Measurements from ENCODE around the gene HES5. TPM values are rescaled to one million over a fixed set of nuclear protein-coding genes. Genes with fewer than 3 reads are reported as not detected.

HES5 gene
- total and polyA plus RNA-seq, 2 of the 13 experiments (the other 11 are each of a cell fraction or from before 2014, with no cell fraction given): not detected

DNA sequence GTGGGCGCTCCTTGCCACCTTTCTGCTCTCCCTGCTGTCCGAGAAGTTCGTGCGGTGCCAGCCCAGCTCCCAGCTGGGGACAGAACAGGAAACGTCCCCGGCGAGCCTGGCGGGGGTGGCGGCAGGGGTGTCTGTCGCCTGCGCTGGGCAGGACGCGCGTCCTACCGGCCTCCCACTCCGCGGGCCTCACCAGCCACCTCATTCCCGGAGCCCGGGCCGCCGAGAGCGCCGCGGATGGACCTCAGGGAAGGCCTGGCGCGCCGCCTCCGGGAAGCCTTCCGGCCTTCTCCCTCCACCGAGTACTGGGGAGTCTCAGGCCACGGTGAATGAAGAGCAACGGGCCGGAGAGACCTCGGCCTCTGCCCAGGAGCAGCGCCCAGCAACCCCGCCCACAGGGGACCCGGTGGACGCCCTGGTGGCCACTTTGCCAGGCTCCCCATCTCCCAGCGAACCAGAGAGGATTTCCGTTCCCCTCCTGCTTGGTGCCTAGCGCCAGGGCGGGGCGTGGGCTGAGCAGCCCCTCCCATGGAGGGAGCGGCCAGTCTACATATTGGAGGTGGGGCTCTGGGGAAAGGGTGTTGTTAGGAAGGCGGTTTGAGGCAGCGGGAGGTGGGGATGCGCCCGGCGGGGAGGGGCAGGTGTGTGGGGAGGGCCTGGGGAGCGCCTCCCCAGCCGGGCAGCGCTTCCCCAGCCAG lies 16.6 kb upstream of the HES5 start (continued):
- TF ChIP-seq DR1 (CRISPR knock-in tag; IDR thresholded peaks at IDR 0.05) (no peak), TOPORS (CRISPR knock-in tag; IDR thresholded peaks at IDR 0.05) (no peak), ZNF788 (CRISPR knock-in tag; IDR thresholded peaks at IDR 0.05; ENCODE audit: borderline replicate concordance) (peak; percentile 54; the same call in 1 of the 2 replicates), ZBTB7B (CRISPR knock-in tag; IDR thresholded peaks at IDR 0.05) (no peak), MATR3 (CRISPR knock-in tag; IDR thresholded peaks at IDR 0.05) (no peak), DMTF1 (CRISPR knock-in tag; IDR thresholded peaks at IDR 0.05) (no peak), TARDBP (CRISPR knock-in tag; IDR thresholded peaks at IDR 0.05) (no peak; the same call in 1 of the 2 replicates), ZNF326 (CRISPR knock-in tag; IDR thresholded peaks at IDR 0.05; ENCODE audit: borderline replicate concordance) (no peak), NFKBIZ (CRISPR knock-in tag; IDR thresholded peaks at IDR 0.05) (no peak; the same call in 1 of the 2 replicates), ZNF883 (CRISPR knock-in tag; IDR thresholded peaks at IDR 0.05; ENCODE audit: not compliant biosample characterization) (peak; percentile 51), HOXD1 (CRISPR knock-in tag; IDR thresholded peaks at IDR 0.05) (no peak), PHF20 (CRISPR knock-in tag; IDR thresholded peaks at IDR 0.05) (0 out of 2 replicates have a peak, but pooled peaks have one; percentile 13), ZNF281 (CRISPR knock-in tag; IDR thresholded peaks at IDR 0.05; ENCODE audit: borderline replicate concordance) (no peak; the same call in 1 of the 2 replicates), KLF9 (CRISPR knock-in tag; IDR thresholded peaks at IDR 0.05; ENCODE audit: low read depth) (0 out of 2 replicates have a peak, but pooled peaks have one; percentile 3), FOXC1 (CRISPR knock-in tag; IDR thresholded peaks at IDR 0.05; ENCODE audit: borderline replicate concordance) (no peak; the same call in none of the 2 replicates), POGZ (CRISPR knock-in tag; IDR thresholded peaks at IDR 0.05) (no peak), HOXA3 (CRISPR knock-in tag; IDR thresholded peaks at IDR 0.05) (no peak; the same call in 1 of the 2 replicates), SNRNP70 (IDR thresholded peaks at IDR 0.05; ENCODE audit: low read depth, low read length) (no peak), SSRP1 (CRISPR knock-in tag; IDR thresholded peaks at IDR 0.05) (no peak), REST (IDR thresholded peaks at IDR 0.05; ENCODE audit: borderline replicate concordance in 1 of 2, low read depth in 1 of 2, low read length in 2 of 2) (no peak)
- TF ChIP-seq, protein P1, sequence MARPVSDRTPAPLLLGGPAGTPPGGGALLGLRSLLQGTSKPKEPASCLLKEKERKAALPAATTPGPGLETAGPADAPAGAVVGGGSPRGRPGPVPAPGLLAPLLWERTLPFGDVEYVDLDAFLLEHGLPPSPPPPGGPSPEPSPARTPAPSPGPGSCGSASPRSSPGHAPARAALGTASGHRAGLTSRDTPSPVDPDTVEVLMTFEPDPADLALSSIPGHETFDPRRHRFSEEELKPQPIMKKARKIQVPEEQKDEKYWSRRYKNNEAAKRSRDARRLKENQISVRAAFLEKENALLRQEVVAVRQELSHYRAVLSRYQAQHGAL (CRISPR knock-in tag; IDR thresholded peaks at IDR 0.05; ENCODE audit: not compliant biosample characterization): no peak

All from HepG2 (cell line).